Choroid plexus epithelial cell (primary cell): Measurements from ENCODE around the gene PDZD8.
A peak's percentile ranks its signal among the peaks of the same experiment; 100 is the strongest.
"Not testable (repeated sequence)": the region's sequence is repeated elsewhere in the genome, so short reads cannot be mapped to it uniquely, and the experiment has no call there.

Source experiments
- DNase-seq: peaks from one replicate; pipeline ENCODE4 v3.0.0-alpha.2; 2010; ENCODE audit warnings: low read depth
- H3K4me3 ChIP-seq: 2 replicates; pipeline ENCODE4 v1.5.1; 2011; ENCODE audit warnings: low read depth, mild to moderate bottlenecking, control low read depth, low read length, moderate library complexity
- TF ChIP-seq, protein P1 (sequence below): conservative IDR thresholded peaks from 2 replicates; pipeline ENCODE4 v1.5.1; 2011; ENCODE audit warnings: low read depth, mild to moderate bottlenecking, control low read depth, inconsistent platforms, low read length, moderate library complexity

The PDZD8 gene

DNA sequence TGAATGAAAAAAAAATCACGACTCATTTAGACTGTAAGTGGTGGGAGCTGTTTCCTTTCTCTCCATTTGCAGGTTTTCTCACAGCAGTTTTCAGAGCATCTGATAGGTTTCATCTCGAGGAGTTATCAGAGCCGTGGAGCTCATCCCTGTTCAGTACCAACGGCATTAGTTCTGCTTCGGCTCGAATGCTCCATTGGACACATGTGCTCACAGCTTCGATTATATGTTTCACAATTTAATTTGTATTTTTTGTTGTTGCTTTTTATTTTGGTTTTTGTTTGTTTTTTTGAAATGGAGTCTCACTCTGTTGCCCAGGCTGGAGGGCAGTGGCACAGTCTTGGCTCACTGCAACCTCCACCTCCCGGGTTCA is 132.8 kb downstream of the PDZD8 start:
- H3K4me3 ChIP-seq: no peak overlapping the region
- TF ChIP-seq, protein P1, sequence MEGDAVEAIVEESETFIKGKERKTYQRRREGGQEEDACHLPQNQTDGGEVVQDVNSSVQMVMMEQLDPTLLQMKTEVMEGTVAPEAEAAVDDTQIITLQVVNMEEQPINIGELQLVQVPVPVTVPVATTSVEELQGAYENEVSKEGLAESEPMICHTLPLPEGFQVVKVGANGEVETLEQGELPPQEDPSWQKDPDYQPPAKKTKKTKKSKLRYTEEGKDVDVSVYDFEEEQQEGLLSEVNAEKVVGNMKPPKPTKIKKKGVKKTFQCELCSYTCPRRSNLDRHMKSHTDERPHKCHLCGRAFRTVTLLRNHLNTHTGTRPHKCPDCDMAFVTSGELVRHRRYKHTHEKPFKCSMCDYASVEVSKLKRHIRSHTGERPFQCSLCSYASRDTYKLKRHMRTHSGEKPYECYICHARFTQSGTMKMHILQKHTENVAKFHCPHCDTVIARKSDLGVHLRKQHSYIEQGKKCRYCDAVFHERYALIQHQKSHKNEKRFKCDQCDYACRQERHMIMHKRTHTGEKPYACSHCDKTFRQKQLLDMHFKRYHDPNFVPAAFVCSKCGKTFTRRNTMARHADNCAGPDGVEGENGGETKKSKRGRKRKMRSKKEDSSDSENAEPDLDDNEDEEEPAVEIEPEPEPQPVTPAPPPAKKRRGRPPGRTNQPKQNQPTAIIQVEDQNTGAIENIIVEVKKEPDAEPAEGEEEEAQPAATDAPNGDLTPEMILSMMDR: no peak
- no peak for DNase-seq

DNA sequence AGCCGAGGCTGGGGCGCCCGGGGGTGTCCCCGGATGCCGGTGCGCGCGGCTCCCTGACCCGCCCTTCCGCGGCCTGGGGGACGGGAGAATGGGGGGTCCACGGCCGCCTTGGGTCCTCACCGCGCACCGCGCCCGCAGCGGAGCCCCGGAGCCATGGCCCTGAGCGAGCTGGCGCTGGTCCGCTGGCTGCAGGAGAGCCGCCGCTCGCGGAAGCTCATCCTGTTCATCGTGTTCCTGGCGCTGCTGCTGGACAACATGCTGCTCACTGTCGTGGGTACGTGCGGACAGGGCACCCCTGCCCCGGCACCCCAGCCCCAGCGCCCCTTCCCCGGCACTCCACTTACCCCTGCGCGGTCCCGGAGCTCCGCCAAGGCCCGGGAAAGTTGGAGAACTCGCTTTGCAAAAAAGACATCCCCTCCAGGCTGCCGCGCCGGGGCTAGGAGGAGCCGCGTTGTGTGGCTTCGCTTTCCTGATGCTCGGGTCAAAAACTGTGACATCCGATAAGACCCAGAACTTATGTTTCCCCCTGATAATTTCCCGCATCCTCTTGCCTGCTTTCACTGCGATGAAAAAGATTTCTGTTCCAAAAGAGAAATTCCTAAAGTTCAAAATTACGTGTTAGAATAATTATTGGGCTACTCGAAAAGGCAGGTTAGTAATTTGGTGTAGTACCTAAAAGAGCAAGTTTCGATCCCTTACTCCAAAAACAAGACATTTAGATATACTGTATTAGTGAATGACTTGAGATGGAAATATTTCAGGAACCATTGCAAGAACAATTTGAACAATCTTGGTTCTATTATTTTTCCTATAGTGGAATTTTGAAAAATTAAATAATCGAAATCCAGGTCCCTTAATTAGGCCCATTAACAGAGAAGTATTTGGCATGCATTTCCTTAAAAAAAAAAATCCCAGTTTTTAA is 133.4 kb downstream of the PDZD8 start:
- H3K4me3 ChIP-seq: no peak overlapping the region
- DNase-seq: peak; percentile 12
- TF ChIP-seq, protein P1: no peak

DNA sequence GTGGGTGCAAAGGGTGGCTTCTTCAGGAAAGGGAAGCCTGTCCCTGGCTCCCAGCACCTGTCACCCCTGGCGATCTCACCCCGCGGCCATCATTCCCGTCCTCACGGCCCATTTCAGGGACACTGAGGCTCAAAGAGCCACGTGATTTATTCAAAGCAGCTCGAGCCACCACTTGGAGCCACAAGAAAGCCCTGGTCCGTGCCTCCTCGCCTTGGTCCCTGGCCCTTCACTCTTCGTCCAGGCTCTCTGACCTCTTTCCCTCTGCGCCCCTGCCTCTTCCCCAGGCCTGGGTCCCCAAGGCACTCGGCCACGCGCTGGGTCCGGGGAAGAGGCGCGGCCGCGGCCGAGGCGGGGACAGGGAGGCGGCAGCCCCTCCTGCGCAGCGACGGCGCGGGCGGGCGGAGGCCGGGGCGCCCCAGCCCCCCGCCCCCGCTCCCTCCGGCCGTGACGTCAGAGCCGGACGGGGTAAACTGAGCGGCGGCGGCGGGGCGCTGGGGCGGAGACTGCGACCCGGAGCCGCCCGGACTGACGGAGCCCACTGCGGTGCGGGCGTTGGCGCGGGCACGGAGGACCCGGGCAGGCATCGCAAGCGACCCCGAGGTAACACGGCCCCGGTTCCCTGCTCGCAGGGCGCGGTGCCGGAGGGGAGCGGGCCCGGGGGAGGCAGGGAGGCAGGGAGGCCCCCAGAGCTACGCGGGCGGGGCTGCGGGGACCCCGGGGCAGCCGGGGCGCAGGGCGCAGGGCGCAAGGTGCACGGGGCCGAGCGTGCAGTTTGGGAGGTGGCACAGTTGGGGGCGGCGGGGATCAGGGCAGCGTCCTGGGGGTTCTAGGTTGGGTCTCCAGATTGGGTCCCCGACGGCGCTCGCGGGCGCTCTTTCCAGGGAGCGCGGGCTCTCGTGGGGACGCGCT is 134.4 kb downstream of the PDZD8 start, which contains the start of gene SLC18A2:
Gene SLC18A2, plus strand, starts transcription at position 494 of the 909 bp plus-strand sequence. CDS start 580 bp downstream, outside the sequence.
- no peak for DNase-seq
- TF ChIP-seq, protein P1: no peak
- H3K4me3 ChIP-seq: no peak within 1 kb of the TSS

DNA sequence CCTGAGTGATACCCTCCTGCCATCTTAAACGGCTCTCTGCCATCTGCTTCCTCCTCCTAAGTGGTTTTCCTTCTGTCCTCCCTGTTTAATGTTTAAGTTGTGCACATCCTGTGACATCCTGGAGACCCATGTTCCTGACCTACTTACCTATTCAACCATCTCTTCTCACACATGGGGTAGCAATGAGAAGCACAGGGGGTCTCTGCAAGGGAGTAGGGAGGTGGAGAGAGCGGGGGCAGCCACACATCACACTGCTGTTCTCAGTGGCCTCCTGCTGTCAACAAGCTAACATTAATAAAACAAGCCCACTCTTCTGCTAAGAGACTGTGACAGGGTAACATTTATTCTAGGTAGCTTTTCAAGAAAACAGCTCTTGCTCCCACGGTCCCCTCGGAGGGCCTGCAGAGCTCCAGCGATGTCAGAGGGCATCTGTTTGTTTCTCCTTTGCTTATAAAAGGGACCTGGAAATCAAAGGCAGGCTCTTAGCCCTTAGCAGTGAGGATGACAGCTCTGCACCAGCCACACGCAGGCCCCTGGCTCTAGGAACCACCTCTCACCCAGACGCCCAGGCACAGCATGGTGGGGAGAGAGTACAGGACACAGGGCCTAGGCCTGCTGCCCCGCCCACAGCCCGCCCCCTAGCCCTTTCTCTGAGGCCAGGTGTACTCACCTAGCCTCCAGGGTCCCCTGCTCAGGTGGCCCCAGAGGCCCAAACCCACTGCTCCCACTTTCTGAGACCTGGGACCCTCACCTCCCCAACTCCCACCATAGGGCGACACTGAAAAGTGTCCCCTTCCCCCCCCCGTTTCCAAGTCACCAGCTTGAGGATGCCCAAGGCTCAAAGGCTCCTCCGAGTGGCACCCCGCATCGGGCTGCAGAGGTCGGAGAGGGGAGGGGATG is 135.3 kb downstream of the PDZD8 start:
- no peak for DNase-seq
- TF ChIP-seq, protein P1: no peak
- no peak overlapping the region for H3K4me3 ChIP-seq

DNA sequence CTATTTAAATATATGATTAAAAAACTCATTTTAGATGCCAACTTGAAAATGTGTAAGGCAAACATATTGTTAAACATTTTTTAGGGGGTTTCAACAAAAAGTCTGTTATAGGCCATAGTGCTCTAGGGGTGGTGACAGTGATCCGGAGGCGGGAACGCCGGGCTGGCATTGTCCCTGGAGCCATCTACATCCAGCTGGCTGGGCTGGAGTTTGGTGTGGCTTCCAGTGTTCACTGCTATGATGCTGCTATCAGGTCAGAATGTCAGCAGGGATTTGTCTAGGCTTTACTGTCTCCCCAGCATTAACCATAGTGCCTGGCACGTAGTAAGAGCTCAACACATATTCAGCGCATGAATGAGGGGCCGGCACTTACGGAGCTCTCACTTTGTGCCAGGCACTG is 136.2 kb downstream of the PDZD8 start:
- TF ChIP-seq, protein P1: no peak
- H3K4me3 ChIP-seq: no peak overlapping the region
- no peak for DNase-seq

DNA sequence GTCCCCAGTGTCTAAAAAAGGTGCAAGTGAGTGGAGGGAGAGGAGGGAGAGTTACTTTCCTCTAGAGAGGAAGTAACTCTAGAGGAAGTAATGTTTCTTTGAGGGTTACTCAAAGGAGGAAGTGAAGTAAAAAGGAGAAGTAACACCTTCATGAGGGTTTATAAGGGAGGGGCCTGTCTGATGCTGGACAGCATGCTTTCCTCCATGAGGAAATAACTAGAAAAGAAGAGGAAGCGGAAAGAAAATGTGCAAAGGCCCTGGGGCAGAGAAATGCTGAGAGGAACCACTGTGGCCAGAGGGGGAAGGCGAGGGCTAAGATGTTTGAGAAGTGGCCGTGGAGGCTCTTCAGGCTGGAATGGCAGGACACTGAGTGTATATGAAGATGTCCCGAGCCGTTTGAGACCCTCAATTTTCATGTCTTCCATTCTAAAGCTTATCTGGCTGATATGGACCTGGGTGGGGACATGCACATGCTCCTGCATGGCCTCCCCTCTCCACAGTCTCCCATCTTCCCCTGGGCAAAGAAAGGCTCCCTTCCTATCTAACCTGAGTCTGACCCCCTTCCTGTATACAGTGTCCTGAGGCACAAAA is 137.7 kb downstream of the PDZD8 start:
- DNase-seq: no peak
- TF ChIP-seq, protein P1: no peak
- H3K4me3 ChIP-seq: no peak overlapping the region

DNA sequence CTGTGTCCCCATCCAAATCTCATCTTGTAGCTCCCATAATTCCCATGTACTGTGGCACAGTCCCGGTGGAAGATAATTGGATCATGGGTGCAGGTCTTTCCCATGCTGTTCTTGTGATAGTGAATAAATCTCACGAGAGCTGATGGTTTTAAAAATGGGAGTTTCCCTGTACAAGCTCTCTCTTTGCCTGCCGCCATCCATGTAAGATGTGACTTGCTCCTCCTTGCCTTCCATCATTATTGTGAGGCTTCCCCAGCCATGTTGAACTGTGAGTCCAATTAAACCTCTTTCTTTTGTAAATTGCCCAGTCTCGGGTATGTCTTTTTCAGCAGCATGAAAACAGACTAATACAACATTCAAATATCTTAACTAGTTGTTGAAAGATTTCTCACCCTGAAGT is 145.1 kb downstream of the PDZD8 start:
- DNase-seq, H3K4me3 ChIP-seq: not testable (repeated sequence)
